Measurements from ENCODE around the gene CLN6.

DNA sequence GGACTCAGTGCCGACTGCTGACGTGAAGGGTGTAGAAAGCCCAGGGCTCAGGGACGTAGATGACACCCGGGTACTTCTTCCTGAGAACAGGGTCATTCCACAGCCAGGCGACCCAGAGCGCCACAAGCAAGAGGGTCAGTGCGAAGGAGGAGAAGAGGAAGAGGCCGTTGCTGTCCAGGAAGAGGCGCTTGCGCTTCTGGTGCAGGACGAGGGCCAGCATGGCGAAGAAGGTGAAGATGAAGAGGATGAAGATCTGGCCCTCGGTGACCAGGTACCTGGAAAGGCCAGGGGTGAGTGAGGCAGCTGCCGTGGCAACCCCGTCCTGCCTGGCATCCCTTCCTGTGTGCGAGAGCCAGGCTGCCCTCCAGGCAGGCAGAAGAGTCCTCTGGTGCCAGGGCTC, 21.4 kb downstream of the CLN6 start:
- TF ChIP-seq, protein P1, sequence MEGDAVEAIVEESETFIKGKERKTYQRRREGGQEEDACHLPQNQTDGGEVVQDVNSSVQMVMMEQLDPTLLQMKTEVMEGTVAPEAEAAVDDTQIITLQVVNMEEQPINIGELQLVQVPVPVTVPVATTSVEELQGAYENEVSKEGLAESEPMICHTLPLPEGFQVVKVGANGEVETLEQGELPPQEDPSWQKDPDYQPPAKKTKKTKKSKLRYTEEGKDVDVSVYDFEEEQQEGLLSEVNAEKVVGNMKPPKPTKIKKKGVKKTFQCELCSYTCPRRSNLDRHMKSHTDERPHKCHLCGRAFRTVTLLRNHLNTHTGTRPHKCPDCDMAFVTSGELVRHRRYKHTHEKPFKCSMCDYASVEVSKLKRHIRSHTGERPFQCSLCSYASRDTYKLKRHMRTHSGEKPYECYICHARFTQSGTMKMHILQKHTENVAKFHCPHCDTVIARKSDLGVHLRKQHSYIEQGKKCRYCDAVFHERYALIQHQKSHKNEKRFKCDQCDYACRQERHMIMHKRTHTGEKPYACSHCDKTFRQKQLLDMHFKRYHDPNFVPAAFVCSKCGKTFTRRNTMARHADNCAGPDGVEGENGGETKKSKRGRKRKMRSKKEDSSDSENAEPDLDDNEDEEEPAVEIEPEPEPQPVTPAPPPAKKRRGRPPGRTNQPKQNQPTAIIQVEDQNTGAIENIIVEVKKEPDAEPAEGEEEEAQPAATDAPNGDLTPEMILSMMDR (IDR thresholded peaks at IDR 0.05) = no peak
- no peak for TF ChIP-seq POLR2A (IDR thresholded peaks at IDR 0.05)

Data from right lobe of liver (tissue), 4 donors.